ENCODE data around the gene ANKRD12. TPM values are rescaled to one million over a fixed set of nuclear protein-coding genes. Genes with fewer than 3 reads are reported as not detected.
"Not testable (repeated sequence)": the region's sequence is repeated elsewhere in the genome, so short reads cannot be mapped to it uniquely, and the experiment has no call there.

The ANKRD12 gene
- total RNA-seq, result 30.8 TPM

GRCh38 chr18:9136315-9137155, at the start of gene ANKRD12:
Gene ANKRD12 (plus strand): TSS chr18:9136781. CDS start chr18:9182433, 45,652 bp downstream.
- peak; percentile 98 for ATAC-seq

GRCh38 chr18:9087144-9087543, 49.4 kb upstream of the ANKRD12 start:
- ATAC-seq, result no peak

- no peak for ATAC-seq
These were observed 48.3 kb upstream of the ANKRD12 start for GRCh38 chr18:9088252-9088651.

DNA sequence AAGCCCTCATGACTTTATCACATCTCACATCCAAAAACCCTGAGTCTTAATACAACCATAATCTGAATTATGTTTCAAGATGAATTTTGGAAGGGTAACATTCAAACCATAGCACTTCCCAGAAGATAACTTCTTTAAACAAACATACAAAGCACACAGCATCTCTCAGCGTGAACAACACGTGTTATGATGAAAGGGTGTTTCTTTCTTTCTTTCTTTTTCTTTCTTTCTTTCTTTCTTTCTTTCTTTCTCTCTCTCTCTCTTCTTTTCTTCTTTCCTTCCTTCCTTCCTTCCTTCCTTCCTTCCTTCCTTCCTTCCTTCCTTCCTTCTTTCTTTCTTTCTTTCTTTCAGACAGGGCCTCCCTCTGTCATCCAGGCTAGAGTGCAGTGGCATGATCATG, 47.9 kb upstream of the ANKRD12 start:
- ATAC-seq, result not testable (repeated sequence)

- no peak for ATAC-seq
These were observed 46.0 kb upstream of the ANKRD12 start for GRCh38 chr18:9090578-9090977.

GRCh38 chr18:9091066-9091476, 45.5 kb upstream of the ANKRD12 start:
- peak; percentile 20 for ATAC-seq

DNA sequence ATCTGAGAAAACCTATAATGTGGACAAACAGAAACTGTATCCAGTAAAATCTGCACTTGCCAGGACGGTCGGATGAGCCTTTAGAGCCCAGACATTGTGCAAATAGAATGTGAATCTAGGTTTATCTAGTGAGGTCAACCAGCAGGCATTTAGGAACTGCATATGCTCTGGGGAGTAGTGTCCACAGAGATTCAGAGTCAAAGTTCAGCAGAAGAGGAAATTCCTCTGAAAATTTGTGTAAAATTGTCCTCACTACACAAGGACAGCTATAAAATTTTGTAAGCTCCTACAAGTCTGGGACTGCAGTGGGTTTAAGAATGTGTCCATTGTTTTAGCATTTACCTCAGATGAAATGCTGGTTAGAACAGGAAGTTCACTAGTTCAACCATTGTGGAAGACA, 43.9 kb upstream of the ANKRD12 start:
- no peak for ATAC-seq

DNA sequence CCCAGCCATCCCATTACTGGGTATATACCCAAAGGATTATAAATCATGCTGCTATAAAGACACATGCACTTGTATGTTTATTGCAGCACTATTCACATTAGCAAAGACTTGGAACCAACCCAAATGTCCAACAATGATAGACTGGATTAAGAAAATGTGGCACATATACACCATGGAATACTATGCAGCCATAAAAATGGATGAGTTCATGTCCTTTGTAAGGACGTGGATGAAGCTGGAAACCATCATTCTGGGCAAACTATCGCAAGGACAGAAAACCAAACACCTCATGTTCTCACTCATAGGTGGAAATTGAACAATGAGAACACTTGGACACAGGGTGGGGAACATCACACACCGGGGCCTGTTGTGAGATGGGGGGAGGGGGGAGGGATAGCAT, 43.5 kb upstream of the ANKRD12 start:
- not testable (repeated sequence) for ATAC-seq

DNA sequence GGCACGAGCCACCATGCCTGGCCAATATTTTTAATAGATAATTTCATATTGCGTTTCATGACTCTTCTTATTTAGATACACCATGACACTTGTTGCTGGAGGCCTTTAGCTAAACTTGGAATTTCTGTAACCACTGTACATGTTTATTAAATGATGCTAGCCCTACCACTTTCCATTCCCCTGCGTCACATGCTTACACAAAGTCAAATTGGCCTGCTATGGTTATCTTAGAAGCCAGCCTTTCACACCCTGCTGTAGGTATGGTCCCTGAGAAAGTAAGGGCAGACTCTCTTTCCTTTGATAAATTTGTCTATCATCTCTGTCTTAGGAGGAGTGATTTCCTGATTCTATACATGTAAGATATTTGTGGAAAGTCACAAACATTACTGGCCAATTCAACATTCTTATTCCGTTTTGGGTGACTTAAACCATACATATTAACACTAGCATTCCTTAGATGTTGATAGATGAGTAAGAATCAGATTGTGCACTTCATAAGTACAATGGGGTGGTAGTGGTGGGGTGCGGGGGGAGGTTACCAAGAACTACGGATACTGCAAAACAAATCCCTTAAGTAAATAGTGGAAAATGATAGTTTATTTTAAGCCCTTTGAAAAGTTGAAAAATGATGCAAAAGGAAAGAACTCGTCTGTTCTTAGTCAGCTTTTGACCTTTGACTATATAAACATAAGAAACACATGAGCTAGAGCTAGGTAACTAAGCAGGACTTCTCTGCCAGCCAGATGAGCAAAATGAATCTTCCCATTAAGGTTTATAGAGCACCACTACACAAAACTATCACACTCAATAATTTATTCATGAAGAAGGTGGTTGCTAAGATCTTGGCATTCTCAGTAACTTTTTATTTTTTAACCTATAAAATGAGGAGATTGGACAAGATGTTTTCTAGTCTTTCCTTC, 42.0 kb upstream of the ANKRD12 start:
- no peak for ATAC-seq

- ATAC-seq, result peak; percentile 39
These were observed 41.1 kb upstream of the ANKRD12 start for GRCh38 chr18:9095297-9096006.

- no peak for ATAC-seq
These were observed 40.6 kb upstream of the ANKRD12 start for GRCh38 chr18:9096007-9096371.

DNA sequence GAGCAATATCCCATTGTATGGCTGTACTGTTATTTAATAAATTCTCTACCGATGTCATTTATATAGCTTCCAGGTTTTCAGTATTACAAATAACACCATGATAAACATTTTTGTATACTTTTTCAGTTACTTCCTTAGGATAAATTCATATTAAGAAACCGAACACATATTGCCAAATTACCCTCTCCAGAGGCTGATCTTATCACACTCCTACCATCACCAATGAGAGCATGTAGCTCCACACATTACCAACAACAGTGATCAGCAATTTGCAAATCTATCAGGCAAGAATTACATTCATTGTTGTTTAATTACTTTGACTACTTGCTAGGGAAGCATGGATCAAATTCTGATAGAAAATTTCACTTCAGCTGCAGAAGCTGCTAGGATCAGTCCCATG, 39.9 kb upstream of the ANKRD12 start:
- no peak for ATAC-seq

- ATAC-seq, result no peak
These were observed 39.2 kb upstream of the ANKRD12 start for GRCh38 chr18:9097349-9097748.

- no peak for ATAC-seq
These were observed 35.8 kb upstream of the ANKRD12 start for GRCh38 chr18:9100796-9101195.

GRCh38 chr18:9101730-9102507, 34.7 kb upstream of the ANKRD12 start:
- ATAC-seq, result peak; percentile 48

DNA sequence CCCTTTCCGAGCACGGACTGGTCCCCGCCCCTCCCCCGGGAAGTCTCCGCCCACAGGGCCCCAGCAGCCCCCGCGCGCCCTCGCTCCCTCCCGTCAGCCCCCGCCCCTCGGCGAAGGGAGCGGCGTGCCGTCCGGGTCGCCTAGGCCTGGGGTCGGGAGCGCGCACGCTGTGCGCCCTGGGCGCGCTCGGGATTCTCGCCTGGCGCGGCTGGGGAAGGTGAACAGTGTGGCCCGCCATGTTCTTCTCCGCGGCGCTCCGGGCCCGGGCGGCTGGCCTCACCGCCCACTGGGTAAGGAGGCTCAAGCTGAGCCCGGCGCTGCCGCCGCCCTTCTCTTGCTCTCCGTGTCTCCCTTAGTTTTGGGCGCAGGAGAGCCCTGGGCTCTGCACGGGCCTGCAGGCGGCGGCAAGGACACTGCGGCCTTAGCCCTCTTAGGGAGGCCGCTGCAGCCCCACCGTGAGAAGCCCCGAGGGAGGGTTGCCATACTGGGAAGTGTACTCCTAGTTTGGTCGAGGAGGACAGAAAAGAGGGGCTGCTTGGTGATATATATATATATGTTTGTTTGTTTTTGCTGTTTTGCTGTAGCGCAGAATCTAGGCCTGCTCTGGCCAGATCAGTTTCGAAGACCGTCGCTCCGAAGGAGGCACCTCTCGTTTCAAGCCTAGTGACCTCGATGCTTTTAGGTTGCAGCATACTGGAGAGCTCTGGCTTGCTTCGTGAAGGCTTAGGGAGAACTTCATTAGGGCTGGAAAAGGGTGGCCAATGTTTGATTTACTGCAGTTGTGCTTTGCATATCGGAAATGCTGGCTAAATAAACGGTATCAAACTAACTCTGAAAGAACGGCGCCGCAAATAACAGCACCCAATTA, 33.8 kb upstream of the ANKRD12 start, which contains the start of gene NDUFV2:
Gene NDUFV2, plus strand, starts transcription at position 192 of the 868 bp plus-strand sequence. Its CDS starts 45 bp downstream, at position 237.
- ATAC-seq, result peak; percentile 99

- no peak for ATAC-seq
These were observed 33.2 kb upstream of the ANKRD12 start for GRCh38 chr18:9103376-9103873.

GRCh38 chr18:9104244-9104901, 32.2 kb upstream of the ANKRD12 start:
- ATAC-seq, result no peak

DNA sequence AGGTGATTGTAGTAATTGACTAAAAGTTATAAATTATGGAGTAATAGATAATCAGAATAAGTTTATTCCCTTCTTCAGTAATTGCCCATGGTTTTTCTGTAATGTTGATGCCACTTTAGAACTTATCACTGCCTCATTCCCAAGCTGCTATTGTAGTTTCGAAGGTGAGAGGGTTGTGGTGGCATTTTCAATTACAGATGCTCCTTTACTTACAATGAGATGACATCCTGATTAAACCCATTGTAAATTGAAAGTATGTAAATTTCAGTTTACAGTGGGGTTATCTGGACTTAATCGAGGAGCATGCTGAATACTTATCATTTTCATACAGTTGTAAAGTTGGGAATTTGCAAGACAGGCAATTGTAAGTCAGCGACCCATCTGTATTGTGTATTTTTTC, 31.2 kb upstream of the ANKRD12 start:
- ATAC-seq, result no peak

- no peak for ATAC-seq
These were observed 30.5 kb upstream of the ANKRD12 start for GRCh38 chr18:9106094-9106493.
